DMS79 (cell line): ENCODE measurements around the gene MED12L.
"Not testable (repeated sequence)": the region's sequence is repeated elsewhere in the genome, so short reads cannot be mapped to it uniquely, and the experiment has no call there.

ENCODE experiments used
- DNase-seq: peaks from one replicate; lab custom pipeline; 2025; lab: John Stamatoyannopoulos, UW

The MED12L gene, protein sequence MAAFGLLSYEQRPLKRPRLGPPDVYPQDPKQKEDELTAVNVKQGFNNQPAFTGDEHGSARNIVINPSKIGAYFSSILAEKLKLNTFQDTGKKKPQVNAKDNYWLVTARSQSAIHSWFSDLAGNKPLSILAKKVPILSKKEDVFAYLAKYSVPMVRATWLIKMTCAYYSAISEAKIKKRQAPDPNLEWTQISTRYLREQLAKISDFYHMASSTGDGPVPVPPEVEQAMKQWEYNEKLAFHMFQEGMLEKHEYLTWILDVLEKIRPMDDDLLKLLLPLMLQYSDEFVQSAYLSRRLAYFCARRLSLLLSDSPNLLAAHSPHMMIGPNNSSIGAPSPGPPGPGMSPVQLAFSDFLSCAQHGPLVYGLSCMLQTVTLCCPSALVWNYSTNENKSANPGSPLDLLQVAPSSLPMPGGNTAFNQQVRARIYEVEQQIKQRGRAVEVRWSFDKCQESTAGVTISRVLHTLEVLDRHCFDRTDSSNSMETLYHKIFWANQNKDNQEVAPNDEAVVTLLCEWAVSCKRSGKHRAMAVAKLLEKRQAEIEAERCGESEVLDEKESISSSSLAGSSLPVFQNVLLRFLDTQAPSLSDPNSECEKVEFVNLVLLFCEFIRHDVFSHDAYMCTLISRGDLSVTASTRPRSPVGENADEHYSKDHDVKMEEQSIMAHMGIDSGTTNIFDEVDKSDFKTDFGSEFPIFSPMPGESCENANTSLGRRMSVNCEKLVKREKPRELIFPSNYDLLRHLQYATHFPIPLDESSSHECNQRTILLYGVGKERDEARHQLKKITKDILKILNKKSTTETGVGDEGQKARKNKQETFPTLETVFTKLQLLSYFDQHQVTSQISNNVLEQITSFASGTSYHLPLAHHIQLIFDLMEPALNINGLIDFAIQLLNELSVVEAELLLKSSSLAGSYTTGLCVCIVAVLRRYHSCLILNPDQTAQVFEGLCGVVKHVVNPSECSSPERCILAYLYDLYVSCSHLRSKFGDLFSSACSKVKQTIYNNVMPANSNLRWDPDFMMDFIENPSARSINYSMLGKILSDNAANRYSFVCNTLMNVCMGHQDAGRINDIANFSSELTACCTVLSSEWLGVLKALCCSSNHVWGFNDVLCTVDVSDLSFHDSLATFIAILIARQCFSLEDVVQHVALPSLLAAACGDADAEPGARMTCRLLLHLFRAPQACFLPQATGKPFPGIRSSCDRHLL (N-terminal part only)

DNA sequence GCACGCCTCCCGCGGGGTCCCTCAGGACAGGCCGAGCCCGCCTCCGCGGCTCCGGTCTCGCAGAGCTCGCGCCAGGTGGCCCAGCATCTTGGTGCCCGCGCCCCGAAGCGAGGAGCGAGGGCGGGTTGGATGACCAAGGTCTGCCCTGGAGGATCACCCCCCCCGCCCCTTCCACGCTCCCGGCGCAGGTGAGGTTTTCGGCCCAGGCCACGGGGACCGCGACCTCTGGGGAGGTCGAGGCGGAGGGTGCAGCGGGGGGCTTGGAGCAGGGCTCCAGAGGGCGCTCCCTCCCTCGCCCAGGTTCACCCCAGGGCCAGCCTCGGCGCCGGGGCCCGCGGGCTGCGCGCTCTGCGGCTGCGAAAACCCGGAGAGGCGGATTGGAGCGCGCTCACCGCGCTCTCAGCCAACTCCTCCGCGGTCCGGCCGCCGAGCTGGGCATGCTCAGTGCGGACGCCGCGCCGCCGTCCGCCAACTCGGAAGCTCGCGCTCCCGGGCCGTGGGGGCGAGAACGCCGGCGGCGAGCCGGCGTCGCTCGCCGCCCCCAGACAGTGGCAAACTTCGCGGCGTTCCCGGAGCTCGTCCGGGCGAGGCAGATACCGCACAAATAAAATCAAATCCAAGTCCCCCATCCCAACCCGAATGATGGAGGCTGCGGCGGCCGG, at the start of gene MED12L:
Gene MED12L, plus strand, starts transcription at position 438 of the 662 bp plus-strand sequence. CDS start 1,263 bp downstream, outside the sequence.
- peak; percentile 56 for DNase-seq

DNA sequence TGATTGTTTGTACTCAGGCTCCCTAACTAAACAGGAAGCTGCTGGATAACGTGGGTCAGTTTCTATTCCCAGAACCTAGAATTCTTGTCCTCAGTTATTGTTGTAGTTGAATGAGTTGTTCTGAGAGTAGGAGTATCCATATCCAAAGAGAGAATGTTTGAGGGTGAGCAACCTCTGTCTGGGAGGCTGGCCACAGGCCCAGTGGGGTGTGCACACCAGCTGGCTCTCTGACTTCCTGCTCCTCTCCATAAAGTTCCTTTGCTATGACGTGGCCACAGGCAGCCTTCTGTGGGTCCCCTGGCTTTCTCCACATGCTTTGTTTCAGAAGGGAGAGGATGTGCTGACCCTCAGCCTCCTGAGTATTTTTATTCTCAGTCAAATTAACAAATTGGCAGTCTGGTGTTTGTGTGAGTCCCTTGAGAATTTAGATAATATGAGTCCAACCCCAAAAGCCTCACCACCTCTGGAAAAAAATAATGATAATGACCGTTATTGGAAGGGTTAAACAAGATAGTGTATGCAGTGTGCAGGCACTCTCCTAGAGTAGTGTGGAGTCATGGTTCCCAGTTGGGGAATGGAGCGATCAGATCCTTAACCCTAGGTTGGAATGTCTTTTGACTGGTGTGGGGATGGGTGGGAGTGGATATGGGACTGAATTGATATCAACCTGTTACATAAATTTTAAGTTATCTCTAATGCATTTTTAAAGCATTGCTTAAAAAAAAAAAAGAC, 47.6 kb upstream of the MED12L start:
- DNase-seq, result no peak

DNA sequence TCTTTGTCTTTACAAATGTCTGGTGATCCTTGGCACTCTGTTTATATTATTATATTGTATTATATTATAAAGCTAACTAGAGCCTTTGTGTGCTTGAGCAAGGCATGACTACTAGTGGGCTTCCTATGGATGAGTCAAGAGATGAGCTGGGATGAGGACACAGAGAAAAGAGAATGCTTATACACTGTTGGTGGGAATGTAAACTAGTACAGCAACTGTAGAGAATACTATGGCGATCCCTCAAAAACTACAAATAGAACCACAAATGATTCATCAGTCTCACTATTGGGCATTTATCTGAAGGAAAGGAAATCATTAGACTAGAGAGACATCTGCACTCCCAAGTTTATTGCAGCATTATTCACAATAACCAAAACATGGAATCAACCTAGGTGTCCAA, 40.8 kb upstream of the MED12L start:
- no peak for DNase-seq

DNA sequence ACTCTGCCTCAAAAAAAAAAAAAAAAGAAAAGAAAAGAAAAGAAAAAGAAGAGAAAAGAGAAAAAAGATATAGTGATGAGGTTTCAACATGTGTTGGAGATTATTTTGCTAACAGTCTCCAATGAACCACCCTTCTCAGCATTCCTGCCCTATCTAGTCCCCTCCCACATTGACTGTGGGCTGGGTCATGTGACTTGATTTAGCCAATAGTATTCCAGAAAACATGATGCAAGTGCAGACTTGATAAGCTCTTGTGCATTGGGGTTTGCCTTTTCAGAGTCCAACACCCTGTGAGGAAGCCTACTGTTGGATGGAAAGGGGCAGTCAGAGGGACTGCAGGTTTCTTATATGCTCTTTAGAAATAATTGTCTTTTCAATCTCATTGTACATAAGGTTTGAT, 37.8 kb upstream of the MED12L start:
- no peak for DNase-seq

DNA sequence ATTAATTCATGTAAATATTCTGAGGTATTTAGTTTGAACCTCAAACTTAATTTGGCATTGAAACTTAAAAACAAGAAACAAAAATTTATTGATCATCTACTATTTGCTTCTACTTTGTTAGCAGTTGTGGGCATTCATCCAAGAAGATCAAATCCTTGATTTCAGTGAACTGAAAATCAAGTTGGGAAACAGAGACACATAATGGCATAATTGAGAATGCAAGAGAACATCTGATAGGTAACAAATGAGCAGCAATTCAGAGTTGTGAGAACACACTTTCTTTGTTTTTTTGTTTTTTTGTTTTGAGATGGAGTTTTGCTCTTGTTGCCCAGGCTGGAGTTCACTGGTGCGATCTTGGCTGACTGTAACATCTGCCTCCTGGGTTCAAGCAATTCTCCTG, 33.9 kb upstream of the MED12L start:
- no peak for DNase-seq

DNA sequence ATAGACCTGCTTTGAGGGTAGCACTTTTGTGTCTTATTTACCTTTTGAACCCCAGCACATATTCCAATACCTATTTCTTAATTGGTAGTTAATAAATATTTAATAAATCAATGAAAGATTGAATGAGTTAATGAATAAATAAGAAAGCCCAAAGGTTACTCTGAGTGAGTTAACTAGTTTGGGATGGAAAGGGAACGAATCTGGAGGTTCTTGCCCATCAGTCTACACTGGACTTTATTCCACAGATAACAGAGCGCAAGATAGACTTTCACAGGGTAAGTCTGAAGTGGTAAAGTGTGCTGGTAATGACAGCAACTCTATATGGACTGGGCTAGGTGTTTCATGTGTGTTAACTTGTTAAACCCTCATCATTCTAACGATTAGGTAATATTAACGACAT, 33.1 kb upstream of the MED12L start:
- no peak for DNase-seq

DNA sequence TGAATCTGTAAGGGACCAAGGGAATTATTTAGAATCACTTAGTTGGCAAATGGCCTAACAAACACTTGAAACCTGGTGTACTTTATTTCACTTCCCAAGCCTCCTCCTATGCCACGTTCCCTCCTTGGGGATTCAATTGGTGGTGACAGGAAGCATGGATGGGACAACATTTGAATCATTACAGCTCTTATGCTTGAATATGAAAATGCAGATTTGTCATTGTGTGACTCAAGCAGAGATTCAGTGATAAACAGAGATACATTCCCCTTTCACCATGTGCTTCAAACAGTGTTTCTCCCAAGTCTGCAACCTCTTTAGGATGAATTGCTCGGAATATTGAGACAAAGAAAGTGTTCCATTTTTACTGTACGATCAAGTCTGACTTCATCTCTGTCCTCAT, 32.7 kb upstream of the MED12L start:
- no peak for DNase-seq

DNA sequence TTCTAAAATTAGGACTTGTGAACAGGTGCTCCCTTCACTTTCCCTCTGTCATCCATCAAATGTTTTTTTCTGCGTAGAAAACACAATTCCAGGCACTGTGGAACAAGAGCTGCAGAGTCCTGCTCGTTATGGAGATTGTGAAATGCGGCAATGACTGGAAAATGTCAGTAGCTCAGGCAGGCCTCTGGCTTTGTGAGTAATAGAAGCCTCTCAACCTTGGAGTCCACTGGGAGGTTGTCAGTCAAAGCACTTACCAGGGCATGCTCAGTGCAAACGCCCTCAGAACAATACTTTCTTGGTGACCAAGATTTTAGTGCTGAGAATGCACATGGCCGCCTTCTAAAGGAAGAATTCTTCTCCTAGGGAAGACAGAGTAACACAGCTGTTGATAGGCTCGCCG, 26.7 kb upstream of the MED12L start:
- no peak for DNase-seq

DNA sequence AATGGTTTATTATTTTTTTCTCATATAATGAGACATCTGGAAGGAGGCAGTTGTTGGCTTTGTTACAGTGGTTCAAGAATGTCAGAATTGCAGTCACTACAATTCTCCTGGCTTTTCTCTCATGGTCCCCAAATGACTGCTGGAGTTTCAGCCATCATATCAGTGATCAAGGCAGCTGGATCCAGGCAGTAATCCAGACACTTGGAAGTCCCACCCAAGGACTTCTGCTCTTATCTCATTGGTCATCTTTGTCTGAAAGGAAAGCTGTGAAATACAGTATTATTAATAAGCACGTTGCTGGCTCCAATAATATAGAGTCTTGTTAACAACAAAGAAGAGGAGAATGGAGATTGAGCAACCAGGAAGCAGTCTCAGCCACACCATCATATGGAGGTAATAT, 22.9 kb upstream of the MED12L start:
- DNase-seq, result no peak

DNA sequence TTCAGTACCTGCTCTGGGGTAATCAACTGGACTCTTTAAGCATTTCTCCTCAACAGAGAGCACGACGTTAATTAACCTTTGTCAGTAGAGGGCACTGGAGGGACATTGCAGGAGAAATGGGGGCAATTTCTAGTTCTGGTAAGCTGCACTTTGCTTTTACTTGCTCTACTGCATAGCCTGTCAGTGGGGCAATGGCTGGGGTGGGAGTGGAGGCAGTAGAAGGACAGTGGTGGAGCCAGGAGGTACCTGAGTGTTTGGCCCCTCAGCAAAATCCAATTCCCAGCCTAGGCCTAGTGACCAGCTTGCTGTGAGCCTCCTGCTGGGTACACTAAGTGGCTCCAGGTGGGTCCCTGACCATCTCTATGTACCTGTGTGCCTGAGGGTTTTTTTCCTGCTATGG, 18.3 kb upstream of the MED12L start:
- no peak for DNase-seq

DNA sequence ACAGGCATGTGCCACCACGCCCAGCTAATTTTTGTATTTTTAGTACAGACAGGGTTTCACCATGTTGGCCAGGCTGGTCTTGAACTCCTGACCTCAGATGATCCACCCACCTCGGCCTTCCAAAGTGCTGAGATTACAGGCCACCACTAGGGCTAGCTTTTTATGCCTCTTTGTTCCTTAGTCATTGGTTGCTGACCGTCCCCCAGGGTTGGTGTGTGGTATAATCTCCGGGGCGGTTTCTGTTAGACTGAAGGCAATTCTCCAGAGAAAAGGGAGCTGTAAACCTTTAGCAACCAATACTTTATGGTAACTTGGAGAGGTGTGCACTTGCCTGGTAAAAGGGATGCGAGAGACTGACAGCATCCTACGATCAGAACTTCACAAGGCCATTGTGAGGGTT, 12.6 kb upstream of the MED12L start:
- DNase-seq, result not testable (repeated sequence)

DNA sequence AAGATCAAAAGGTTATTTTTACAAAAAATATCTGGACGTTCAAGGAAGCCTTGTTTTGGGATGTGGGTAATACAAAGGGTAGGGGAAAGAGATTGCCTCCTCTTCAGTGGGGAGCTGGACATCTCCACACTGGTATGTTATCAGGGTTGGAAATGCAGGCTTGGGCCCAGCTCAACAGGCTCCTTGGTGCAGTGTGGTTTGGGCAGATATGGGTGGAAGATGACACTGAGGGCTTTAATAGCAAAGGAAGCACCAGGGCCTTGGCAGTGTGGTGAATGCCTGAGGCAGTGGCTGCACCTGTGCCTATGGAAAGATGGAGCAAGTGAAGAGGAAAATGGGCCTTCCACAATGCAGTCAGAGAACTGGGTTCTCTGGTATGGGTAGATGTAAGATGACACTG, 11.2 kb upstream of the MED12L start:
- DNase-seq, result no peak

DNA sequence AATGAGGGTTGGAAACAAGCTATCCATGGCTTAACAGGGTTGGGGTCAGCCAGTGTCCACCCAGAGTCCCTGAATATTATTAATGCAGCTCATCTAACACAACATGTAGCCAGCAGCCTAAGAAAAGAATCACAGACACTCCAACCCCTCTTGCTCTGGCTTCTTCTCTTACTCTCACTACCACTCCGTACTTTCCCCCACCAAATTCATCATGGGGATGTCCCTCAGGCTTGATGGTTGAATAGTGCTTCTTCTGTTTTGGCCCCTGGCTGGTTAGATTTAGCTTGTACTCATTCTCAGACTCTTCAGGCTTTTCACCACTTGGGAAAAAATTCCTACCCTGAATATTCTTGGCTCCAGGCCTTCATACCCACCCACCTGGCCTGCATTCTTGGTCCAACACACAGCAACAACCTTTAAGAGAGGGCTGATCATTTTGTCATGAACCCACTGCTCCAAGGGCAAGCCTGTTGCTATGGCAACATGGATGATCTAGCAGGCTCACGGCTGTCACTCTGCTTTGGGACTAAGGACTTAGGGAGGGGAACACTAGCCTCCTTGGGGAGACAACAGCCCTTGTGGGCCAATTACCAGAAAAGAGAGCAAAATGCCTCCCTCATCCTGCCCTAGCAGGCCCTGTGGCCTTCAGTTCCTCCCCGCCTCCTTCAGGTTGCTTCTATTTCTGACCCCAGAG, 9.4 kb upstream of the MED12L start:
- DNase-seq, result no peak

DNA sequence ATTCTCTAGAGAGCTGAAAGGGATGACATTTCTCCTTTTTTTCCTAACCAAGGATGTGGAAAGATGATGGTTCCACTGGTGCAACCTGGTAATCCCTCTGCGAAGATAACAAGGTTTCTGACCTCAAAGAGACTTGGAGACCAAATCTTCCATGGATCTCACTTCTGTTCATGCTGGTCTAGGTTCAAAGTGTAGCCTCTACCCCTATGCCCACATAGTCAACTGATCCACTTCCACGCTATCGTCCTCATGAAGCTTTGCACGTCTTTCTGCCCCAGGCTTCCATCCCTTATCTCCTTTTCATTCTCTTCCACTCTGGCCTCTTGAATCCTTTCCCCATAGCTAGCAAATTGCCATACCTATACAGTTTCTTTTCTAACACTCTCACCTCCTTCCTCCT, 8.8 kb upstream of the MED12L start:
- no peak for DNase-seq

DNA sequence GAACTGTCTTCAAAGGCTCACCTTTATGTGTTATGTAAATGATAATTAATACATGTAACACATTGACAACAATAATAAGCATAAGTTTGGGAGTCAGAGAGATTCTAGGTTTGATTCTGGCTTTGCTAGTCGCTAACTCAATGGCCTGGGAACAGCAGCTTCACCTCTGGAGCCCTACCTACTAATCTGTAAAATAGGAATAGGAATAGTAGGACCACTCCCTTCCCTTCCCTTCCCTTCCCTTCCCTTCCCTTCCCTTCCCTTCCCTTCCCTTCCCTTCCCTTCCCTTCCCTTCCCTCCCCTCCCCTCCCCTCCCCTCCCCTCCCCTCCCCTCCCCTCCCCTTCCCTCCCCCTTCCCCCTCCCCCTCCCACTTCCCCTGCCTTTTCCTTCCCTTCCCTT, 4.4 kb upstream of the MED12L start:
- not testable (repeated sequence) for DNase-seq

DNA sequence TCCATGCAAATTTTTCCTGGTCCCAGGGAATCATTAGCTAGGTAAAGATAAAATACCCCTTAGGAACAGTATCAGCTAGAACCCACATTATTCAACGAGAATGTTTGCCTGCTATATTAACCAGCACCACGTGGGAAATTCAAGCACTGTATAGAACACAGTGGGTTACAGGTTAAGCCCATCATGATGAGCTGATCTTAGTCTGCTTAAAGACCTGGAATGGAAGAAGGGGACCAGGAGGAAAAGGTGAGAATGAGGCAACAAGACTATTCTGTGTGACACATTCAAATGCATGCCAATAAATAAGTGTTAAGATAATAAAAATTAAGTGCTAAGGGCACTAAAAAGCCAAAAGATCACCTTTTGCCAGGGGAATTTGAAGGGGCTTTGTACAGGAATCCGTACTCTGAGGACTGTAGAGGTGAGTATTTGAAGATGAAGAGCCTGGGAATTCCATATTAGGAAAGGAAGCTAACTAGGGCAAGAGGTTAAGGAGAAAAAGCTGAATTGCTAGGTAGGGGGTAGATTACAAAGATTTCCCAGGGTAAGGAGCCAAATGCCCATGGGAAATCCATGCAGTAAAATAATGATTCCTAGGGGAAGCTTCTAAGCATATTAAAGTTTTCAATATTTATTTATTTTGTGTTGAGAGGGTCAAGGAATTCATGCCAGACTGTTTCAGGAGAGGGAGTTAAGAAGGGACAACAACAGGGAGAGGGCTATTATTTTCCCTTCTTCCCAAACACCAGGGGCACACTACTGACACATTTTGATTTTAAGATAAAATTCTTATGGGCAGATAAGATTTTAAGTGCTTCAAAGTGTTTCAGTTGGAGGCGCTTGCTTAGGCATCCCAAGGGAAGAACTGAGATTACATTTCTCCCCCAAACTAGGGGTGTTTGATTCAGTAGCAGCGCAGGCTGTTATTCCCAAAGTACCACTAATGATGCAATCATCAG, 2.3 kb upstream of the MED12L start:
- DNase-seq, result no peak

DNA sequence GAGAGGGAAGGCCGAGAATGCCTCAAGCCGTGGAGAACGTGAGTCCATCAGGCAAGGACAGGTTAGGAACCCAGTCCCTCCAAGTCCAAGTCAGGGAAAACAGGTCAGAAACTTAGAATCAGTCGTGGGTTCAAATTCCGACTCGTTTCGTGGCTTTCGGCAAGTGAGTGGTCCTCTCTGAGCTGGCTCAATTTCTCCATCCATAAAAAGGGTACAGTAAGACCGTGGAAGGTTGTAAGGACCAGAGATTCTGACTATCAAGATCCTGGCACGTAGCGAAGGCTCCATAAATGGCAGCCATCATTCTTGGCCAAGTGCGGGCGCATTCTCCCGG, 604 bp upstream of the MED12L start:
- DNase-seq, result no peak

DNA sequence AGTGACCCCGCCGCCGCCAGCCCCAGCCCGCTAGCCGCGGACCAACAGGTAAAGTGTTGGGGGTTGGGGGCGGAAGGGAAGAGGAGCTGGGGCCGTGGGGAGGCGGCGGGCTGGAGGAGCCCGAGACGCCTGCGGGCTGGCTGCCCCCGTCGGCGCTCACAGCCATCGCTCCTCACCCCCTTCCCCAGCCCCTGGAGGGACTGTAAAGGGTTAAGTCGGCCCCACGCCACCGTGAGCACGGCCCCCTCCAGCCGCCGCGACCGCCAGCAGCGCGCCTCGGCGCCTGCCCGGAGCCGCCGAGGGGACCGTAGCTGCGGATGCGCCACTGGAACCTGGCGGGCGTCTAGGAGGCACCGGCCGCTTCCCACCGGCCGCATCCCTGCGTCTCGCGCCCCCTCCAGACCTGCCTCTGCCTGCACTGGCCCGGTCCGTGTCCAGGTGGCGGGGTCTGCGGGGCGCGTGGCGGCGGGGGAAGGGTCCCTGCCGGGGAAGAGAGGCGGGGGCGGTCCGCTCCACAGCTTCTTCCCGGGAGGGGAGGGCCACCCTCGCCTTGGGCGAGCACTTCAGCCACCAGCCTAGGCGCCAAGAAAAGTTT, 522 bp downstream of the MED12L start:
- DNase-seq, result no peak
